T-cell (primary cell): ENCODE results near the gene UBE2G2. TPM values are rescaled to one million over a fixed set of nuclear protein-coding genes. Genes with fewer than 3 reads are reported as not detected.
A peak's percentile ranks its signal among the peaks of the same experiment; 100 is the strongest.

Experiments
- ATAC-seq, 4 experiments: fragments of 200-7000 bp in 3 of 4; fragments of 150-1000 bp in 1 of 4; cut with Tn5 transposase; replicated peaks in 1 of 4; 1 replicate in 3 of 4; 2 replicates in 1 of 4; pipeline ENCODE4 v1.10.0; 2021; ENCODE audit warnings: moderate library complexity in 3 of 4, mild to moderate bottlenecking in 2 of 4, moderate number of reproducible peaks in 1 of 4
- CTCF ChIA-PET, 2 donors: fragments of 300-600 bp; sonication (Branson Sonifier 250); formaldehyde crosslinking; loops; one replicate each; lab custom pipeline; 2022; ENCODE audit warnings: antibody characterized with exemption in 2 of 2; lab: Charles Lee
- POLR2A ChIA-PET, 2 donors: fragments of 300-600 bp; sonication (Branson Sonifier 250); formaldehyde crosslinking; loops; one replicate each; lab custom pipeline; 2022; ENCODE audit warnings: antibody characterized with exemption in 2 of 2; lab: Charles Lee
- DNase-seq, 35 experiments: peaks; one replicate each; pipeline versions ENCODE4 v3.0.0 to v3.0.0-alpha.2; 2013 to 2023
- H3K27ac ChIP-seq: one replicate; pipeline ENCODE4 v1.5.1; 2013; ENCODE audit warnings: low read length
- H3K27me3 ChIP-seq, 2 experiments: replicated peaks in 1 of 2; 1 replicate in 1 of 2; 2 replicates in 1 of 2; pipeline versions ENCODE4 v1.6.1 to v1.7.0; 2013; ENCODE audit warnings: low read length in 1 of 2, mixed read lengths in 1 of 2; ENCODE audit not compliant: control insufficient read depth in 2 of 2, insufficient read depth in 2 of 2; ENCODE audit errors: extremely low read depth in 1 of 2
- H3K36me3 ChIP-seq, 2 donors: 1 replicate in 1 of 2; 2 replicates in 1 of 2; pipeline versions ENCODE4 v1.6.1 to v1.7.0; 2013; ENCODE audit warnings: low read length in 1 of 2; ENCODE audit not compliant: control insufficient read depth in 2 of 2, insufficient read depth in 1 of 2; ENCODE audit errors: extremely low read depth in 1 of 2
- H3K4me1 ChIP-seq, 2 experiments: 1 replicate in 1 of 2; 2 replicates in 1 of 2; pipeline versions ENCODE4 v1.6.1 to v1.7.0; 2013; ENCODE audit warnings: low read length in 2 of 2, mixed read lengths in 1 of 2; ENCODE audit not compliant: insufficient read depth in 2 of 2, control insufficient read depth in 1 of 2; ENCODE audit errors: extremely low read depth in 1 of 2
- H3K4me3 ChIP-seq, 2 donors: 1 replicate in 1 of 2; 2 replicates in 1 of 2; pipeline versions ENCODE4 v1.5.1 to v1.7.0; 2013; ENCODE audit warnings: mild to moderate bottlenecking in 2 of 2, low read length in 1 of 2, moderate library complexity in 1 of 2; ENCODE audit not compliant: control insufficient read depth in 1 of 2; ENCODE audit errors: extremely low read depth in 1 of 2
- H3K9me3 ChIP-seq: 2 replicates; pipeline ENCODE4 v1.7.0; 2013
- H3K27ac Mint-ChIP-seq, 2 donors: one replicate each; pipeline ENCODE4 v1.8.0; 2020 to 2021; ENCODE audit warnings: mild to moderate bottlenecking in 2 of 2, mixed read lengths in 2 of 2
- H3K27me3 Mint-ChIP-seq, 2 donors: one replicate each; pipeline ENCODE4 v1.8.0; 2021 to 2022; ENCODE audit warnings: mixed read lengths in 2 of 2
- H3K36me3 Mint-ChIP-seq: one replicate; pipeline ENCODE4 v1.8.0; 2021; ENCODE audit warnings: mixed read lengths
- H3K4me1 Mint-ChIP-seq, 3 donors: one replicate each; pipeline ENCODE4 v1.8.0; 2020 to 2022; ENCODE audit warnings: mixed read lengths in 3 of 3, mild to moderate bottlenecking in 1 of 3
- H3K4me3 Mint-ChIP-seq, 3 donors: one replicate each; pipeline ENCODE4 v1.8.0; 2020 to 2022; ENCODE audit warnings: mild to moderate bottlenecking in 3 of 3, mixed read lengths in 3 of 3, moderate library complexity in 3 of 3
- H3K9me3 Mint-ChIP-seq, 3 donors: one replicate each; pipeline ENCODE4 v1.8.0; 2020 to 2022; ENCODE audit warnings: mixed read lengths in 3 of 3
- WGBS: methylation state at CpG from one replicate; pipeline ENCODE4 v1.1.5; 2013; ENCODE audit warnings: missing lambda C conversion rate; ENCODE audit not compliant: insufficient coverage; 5-methylcytosine and 5-hydroxymethylcytosine counted together
- total RNA-seq, 35 experiments: library from RNA in 6 of 35; stranded (reverse) in 6 of 35; fragments of 120-200 nt in 1 of 35; gene quantifications; one replicate each; pipeline versions ENCODE4 v1.2.1 to v1.2.4 and lab custom pipeline; 2013 to 2026

The UBE2G2 gene
- total RNA-seq, 5 donors from 2014 or later (not counting 1 experiment from before 2014, with no cell fraction given), result 124 to 157 (median 134) TPM

DNA sequence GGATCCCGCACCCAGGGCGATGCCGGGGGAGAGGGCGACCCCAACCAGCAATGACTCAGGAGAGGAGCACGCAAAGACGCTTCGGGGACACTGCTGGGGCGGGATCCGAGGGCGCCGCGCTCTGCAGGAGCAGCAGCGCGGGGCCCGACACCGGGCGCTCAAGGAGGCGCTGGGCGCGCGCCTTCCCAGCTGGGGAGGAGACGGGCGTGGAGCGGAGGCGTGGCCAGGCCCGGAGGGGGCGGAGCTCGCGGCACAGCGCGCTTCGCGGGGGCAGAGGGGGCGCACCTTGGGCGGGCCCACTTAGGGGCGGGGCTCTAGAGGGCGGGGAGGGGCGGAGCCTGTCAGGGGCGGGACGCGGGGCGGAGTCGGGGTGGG, 15.9 kb upstream of the UBE2G2 start:
- peak; percentile 73 to 96 (median 84) for DNase-seq
- CTCF ChIA-PET, result interaction anchor here in 1 of 2 donors (1.0 kb wide), 2 partner anchors 16 to 17 kb away, joined by 3 to 5 read pairs; partner anchors contain the start of gene UBE2G2
- no peaks in the 10 kb centered on the region for H3K36me3 Mint-ChIP-seq
- H3K9me3 Mint-ChIP-seq, result peaks cover 0 to 8% (median 5%) of the 10 kb centered on the region in 3 donors
- H3K4me3 Mint-ChIP-seq, result peak overlapping the region; percentile 66 to 76 (median 69)
- 1% methylated on average over 25 of the region's 43 CpGs for WGBS
- peaks cover 16 to 18% (median 18%) of the 10 kb centered on the region in 3 donors for H3K4me1 Mint-ChIP-seq
- no peaks in the 10 kb centered on the region for H3K27me3 Mint-ChIP-seq
- POLR2A ChIA-PET, result interaction anchor here in 1 of 2 donors (0.7 to 1.0 kb wide), 2 partner anchors 16 to 1228 kb away, joined by 3 to 4 read pairs; partner anchors contain the start of gene UBE2G2
- no peak overlapping the region for H3K27ac Mint-ChIP-seq
- peak; percentile 86 to 94 (median 89) for ATAC-seq
- H3K9me3 ChIP-seq, result no peaks in the 10 kb centered on the region
- no peaks in the 10 kb centered on the region for H3K27me3 ChIP-seq
- peaks cover 2 to 13% of the 10 kb centered on the region in 2 donors for H3K36me3 ChIP-seq
- peaks cover 0 to 29% of the 10 kb centered on the region in 2 experiments for H3K4me1 ChIP-seq
- H3K4me3 ChIP-seq, result peak overlapping the region; percentile 55 to 57
- no peak overlapping the region for H3K27ac ChIP-seq

DNA sequence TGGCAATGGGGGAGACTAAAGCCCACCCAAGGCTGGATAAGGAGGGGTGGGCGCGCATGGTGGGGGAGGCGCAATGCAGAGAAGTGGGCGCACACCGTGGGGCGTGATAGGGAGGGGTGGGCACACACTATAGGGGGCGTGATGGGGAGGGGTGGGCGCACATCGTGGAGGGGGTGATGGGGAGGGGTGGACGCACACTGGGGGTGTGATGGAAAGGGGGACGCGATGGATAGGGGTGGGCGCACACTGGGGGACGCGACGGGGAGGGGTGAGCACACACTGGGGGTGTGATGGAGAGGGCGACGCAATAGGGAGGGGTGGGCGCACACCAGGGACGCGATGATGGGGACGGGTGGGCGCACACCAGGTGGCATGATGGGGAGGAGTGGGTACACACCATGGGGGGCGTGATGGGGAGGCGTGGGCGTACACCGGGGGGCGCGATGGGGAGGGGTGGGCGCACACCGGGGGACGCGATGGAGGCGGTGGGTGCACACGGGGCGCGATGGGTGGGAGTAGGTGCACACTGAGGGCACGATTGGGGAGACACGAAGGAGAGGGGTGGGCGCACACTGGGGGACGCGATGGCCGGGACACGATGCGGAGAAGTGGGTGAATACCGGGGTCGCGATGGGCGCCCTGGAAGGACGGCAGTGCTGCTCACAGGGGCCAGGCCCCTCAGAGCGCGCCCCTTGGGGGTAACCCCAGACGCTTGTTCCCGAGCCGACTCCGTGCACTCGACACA, 15.3 kb upstream of the UBE2G2 start:
- CTCF ChIA-PET, result interaction anchor here in 1 of 2 donors (1.0 kb wide), 2 partner anchors 15 to 17 kb away, joined by 3 to 5 read pairs; partner anchors contain the start of gene UBE2G2

DNA sequence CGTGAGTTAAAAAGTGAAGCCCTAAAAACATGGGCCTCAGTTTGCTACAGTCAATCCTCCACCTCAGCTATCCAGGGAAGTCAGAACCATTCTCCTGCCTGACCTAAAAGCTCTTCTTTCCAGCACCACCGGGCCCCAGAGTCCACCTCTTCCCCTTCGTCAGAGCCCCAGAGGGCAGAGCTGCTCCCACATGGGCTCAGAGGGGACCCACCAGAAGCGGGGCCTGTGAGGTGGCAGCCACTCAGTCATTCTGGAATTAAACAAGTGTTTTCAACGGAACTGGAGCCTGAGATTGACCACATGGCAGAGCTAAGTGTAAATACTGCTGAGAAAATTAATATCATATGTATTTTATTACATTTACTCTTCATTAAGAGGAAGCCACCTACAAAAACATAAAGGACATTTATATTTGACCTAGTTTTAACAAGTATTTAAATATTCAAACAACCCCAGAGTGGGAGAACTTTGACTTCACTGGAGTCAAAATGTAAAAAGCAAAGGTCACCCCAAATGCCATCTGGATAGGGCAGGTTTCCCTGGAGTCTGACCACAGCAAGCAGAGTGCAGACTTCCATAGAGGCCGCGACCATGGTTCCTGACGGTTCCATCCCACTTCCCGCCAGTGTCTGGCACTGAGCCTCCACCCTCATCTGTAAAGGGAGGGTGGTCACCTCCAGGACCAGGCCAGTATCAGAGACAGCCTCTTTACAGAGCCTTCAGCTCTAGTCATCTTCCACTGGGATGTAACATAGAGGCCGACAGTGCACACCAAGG, 14.4 kb upstream of the UBE2G2 start:
- POLR2A ChIA-PET, result no interaction called here
- 92% methylated on average over 5 of the region's 10 CpGs for WGBS
- Histone ChIP-seq H3K9me3 (no peaks in the 10 kb centered on the region), H3K36me3 (peaks cover 2 to 13% of the 10 kb centered on the region in 2 donors), H3K4me1 (peaks cover 0 to 29% of the 10 kb centered on the region in 2 experiments), H3K27me3 (no peaks in the 10 kb centered on the region), H3K27ac (no peak overlapping the region), H3K4me3 (no peak overlapping the region)
- Mint-ChIP-seq H3K27me3 (no peaks in the 10 kb centered on the region), H3K4me1 (peaks cover 18 to 26% (median 25%) of the 10 kb centered on the region in 3 donors), H3K36me3 (peaks cover under 1% of the 10 kb centered on the region), H3K27ac (peak overlapping the region in 1 of 2 donors; percentile 34), H3K9me3 (no peaks in the 10 kb centered on the region), H3K4me3 (peak overlapping the region; percentile 64 to 77 (median 76))
- ATAC-seq (no peak), DNase-seq (no peak)
- CTCF ChIA-PET, result no interaction called here

More for the DNA sequence above, 15.3 kb upstream of the UBE2G2 start:
- H3K27me3 ChIP-seq, result no peaks in the 10 kb centered on the region
- no peaks in the 10 kb centered on the region for H3K9me3 ChIP-seq
- WGBS, result 74% methylated on average over 53 of the region's 57 CpGs
- DNase-seq, result no peak
- Mint-ChIP-seq H3K27ac (no peak overlapping the region), H3K36me3 (no peaks in the 10 kb centered on the region), H3K4me3 (peak overlapping the region; percentile 69 to 77 (median 76)), H3K9me3 (peaks cover 0 to 2% (median 0%) of the 10 kb centered on the region in 3 donors), H3K4me1 (peaks cover 16 to 21% (median 20%) of the 10 kb centered on the region in 3 donors), H3K27me3 (no peaks in the 10 kb centered on the region)
- H3K27ac ChIP-seq, result no peak overlapping the region
- H3K4me1 ChIP-seq, result peaks cover 0 to 29% of the 10 kb centered on the region in 2 experiments
- ATAC-seq, result no peak
- H3K36me3 ChIP-seq, result peaks cover 2 to 13% of the 10 kb centered on the region in 2 donors
- POLR2A ChIA-PET, result interaction anchor here in 1 of 2 donors (0.7 to 1.0 kb wide), 2 partner anchors 16 to 1228 kb away, joined by 3 to 4 read pairs; partner anchors contain the start of gene UBE2G2
- H3K4me3 ChIP-seq, result peak overlapping the region; percentile 55 to 57

DNA sequence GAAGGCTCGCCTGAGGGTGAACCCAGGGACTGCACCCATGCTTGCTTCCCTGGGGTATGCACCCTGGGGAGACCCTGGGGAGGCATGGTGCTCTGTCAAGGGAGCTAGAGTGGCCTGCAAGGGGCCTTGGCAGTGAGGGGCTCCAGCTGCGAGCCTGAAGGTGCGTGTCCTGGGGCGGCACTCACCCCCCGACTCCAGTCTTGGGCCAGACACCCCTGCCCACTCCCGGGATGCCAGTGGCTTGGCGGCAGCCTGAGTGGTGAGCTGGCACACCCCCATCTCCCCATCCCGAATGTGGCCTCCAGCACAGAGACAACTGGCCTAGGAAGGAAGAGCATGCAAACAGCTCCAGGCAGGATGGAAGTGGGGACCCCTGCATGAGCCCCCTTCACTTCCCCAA, 13.6 kb upstream of the UBE2G2 start:
- ATAC-seq (no peak), DNase-seq (no peak)
- ChIA-PET POLR2A (no interaction called here), CTCF (no interaction called here)
- Mint-ChIP-seq H3K9me3 (no peaks in the 10 kb centered on the region), H3K4me3 (no peak overlapping the region), H3K4me1 (peaks cover 23 to 28% (median 26%) of the 10 kb centered on the region in 3 donors), H3K36me3 (peaks cover 3% of the 10 kb centered on the region), H3K27ac (peak overlapping the region in 1 of 2 donors; percentile 48), H3K27me3 (no peaks in the 10 kb centered on the region)
- Histone ChIP-seq H3K9me3 (no peaks in the 10 kb centered on the region), H3K4me1 (peaks cover 0 to 29% of the 10 kb centered on the region in 2 experiments), H3K4me3 (no peak overlapping the region), H3K27me3 (no peaks in the 10 kb centered on the region), H3K27ac (no peak overlapping the region), H3K36me3 (peaks cover 6 to 20% of the 10 kb centered on the region in 2 donors)
- 100% methylated on average over 2 of the region's 8 CpGs for WGBS

DNA sequence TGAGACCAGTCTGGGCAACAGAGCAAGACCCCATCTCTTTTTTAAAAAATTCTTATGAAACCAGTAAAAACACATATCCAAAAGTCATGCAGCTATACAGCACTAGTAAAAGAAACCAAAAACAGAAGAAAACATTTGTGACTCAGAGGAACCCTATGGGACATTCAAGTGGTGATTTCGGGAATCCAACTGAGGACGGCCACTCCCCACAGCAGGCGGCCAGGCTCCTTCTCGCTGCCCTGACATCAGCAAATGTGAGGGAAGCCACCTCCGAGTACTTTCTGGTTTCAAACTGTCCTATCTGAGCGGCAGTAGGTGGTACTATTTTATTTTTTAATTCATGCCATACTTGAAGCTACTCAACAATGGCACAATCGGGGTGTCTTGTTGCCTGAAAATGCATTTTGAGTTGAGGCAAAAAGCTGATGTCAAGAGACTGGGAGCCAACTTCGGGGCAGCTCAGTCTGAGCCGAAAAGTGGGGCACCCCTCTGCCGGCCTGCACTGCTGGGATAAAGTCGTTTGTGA, 12.9 kb upstream of the UBE2G2 start:
- WGBS, result 90% methylated on average over 5 of the region's 11 CpGs
- DNase-seq, result no peak
- peaks cover 0 to 29% of the 10 kb centered on the region in 2 experiments for H3K4me1 ChIP-seq
- H3K27ac ChIP-seq, result no peak overlapping the region
- Mint-ChIP-seq H3K4me3 (no peak overlapping the region), H3K27me3 (no peaks in the 10 kb centered on the region), H3K27ac (no peak overlapping the region), H3K4me1 (peaks cover 23 to 28% (median 28%) of the 10 kb centered on the region in 3 donors), H3K9me3 (no peaks in the 10 kb centered on the region), H3K36me3 (peaks cover 8% of the 10 kb centered on the region)
- H3K27me3 ChIP-seq, result no peaks in the 10 kb centered on the region
- ChIA-PET POLR2A (no interaction called here), CTCF (no interaction called here)
- H3K36me3 ChIP-seq, result peaks cover 8 to 26% of the 10 kb centered on the region in 2 donors
- no peak for ATAC-seq
- no peaks in the 10 kb centered on the region for H3K9me3 ChIP-seq
- no peak overlapping the region for H3K4me3 ChIP-seq

DNA sequence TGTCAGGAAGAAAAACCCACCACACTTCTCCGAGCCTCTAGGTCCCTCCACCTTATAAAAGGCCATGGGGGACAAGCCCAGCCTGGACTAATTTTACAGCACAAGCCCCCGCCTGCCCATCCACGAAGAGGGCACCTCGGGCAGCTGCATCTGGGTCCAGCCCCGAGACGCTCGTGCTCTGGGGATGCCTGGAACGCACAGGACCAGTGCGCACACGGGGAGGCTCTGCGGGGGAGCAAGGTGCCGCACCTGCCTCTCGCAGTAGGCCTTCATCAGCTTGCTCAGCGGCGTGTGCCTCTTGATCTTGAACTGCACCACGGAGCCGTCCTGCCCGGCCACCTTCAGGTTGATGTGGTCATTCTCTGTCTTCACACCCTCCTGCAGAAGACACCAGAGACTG, 12.1 kb upstream of the UBE2G2 start:
- ChIA-PET POLR2A (no interaction called here), CTCF (no interaction called here)
- Histone ChIP-seq H3K27ac (no peak overlapping the region), H3K4me1 (peaks cover 0 to 26% of the 10 kb centered on the region in 2 experiments), H3K27me3 (no peaks in the 10 kb centered on the region), H3K9me3 (no peaks in the 10 kb centered on the region), H3K4me3 (no peak overlapping the region), H3K36me3 (peaks cover 8 to 26% of the 10 kb centered on the region in 2 donors)
- no peak for DNase-seq
- H3K4me1 Mint-ChIP-seq, result peaks cover 23 to 28% (median 26%) of the 10 kb centered on the region in 3 donors
- H3K4me3 Mint-ChIP-seq, result no peak overlapping the region
- no peaks in the 10 kb centered on the region for H3K9me3 Mint-ChIP-seq
- WGBS, result 94% methylated on average over 11 of the region's 18 CpGs
- no peaks in the 10 kb centered on the region for H3K27me3 Mint-ChIP-seq
- no peak for ATAC-seq
- no peak overlapping the region for H3K27ac Mint-ChIP-seq
- peaks cover 15% of the 10 kb centered on the region for H3K36me3 Mint-ChIP-seq
